T follicular helper cell (primary cell): ENCODE results near the gene RNPEPL1.

Experiments
- DNase-seq: peaks from one replicate; pipeline ENCODE4 v3.0.0-alpha.2; 2020; ENCODE audit warnings: low read depth

The RNPEPL1 gene

GRCh38 chr2:240626531-240627300 lies 58.4 kb downstream of the RNPEPL1 start:
- DNase-seq, result no peak

- DNase-seq, result no peak
These were observed 59.6 kb downstream of the RNPEPL1 start for GRCh38 chr2:240627736-240628506.

GRCh38 chr2:240628507-240628807 lies 60.2 kb downstream of the RNPEPL1 start:
- no peak for DNase-seq

GRCh38 chr2:240628808-240629618 lies 60.7 kb downstream of the RNPEPL1 start:
- DNase-seq, result no peak

- no peak for DNase-seq
These were observed 61.3 kb downstream of the RNPEPL1 start for GRCh38 chr2:240629619-240629967.

- no peak for DNase-seq
These were observed 61.9 kb downstream of the RNPEPL1 start for GRCh38 chr2:240629968-240630770.
